ENCODE measurements around the gene MACROD1.

MACROD1 gene

GRCh38 chr11:64045700-64046099 is 120.2 kb downstream of the MACROD1 start:
- FAIRE-seq (no peak), DNase-seq (ENCODE audit: extremely low spot score, insufficient read length, low read depth) (no peak)

GRCh38 chr11:64044730-64045393 is 121.1 kb downstream of the MACROD1 start:
- DNase-seq (ENCODE audit: extremely low spot score, insufficient read length, low read depth) (no peak), FAIRE-seq (no peak)

GRCh38 chr11:64043545-64043944 is 122.4 kb downstream of the MACROD1 start:
- no peak for FAIRE-seq
- no peak for DNase-seq (ENCODE audit: extremely low spot score, insufficient read length, low read depth)

- DNase-seq (ENCODE audit: extremely low spot score, insufficient read length, low read depth): no peak
- FAIRE-seq: no peak
Observed at GRCh38 chr11:64042301-64042700, 123.6 kb downstream of the MACROD1 start.

GRCh38 chr11:64041846-64042245 is 124.1 kb downstream of the MACROD1 start:
- DNase-seq (ENCODE audit: extremely low spot score, insufficient read length, low read depth) (no peak), FAIRE-seq (no peak)

GRCh38 chr11:64040684-64041322 is 125.1 kb downstream of the MACROD1 start:
- no peak for DNase-seq (ENCODE audit: extremely low spot score, insufficient read length, low read depth)

GRCh38 chr11:64039012-64039665 is 126.8 kb downstream of the MACROD1 start:
- FAIRE-seq (no peak), DNase-seq (ENCODE audit: extremely low spot score, insufficient read length, low read depth) (no peak)

More at GRCh38 chr11:64040684-64041322, 125.1 kb downstream of the MACROD1 start:
- FAIRE-seq: no peak

- DNase-seq (ENCODE audit: extremely low spot score, insufficient read length, low read depth) (no peak), FAIRE-seq (no peak)
Observed at GRCh38 chr11:64038500-64038899, 127.4 kb downstream of the MACROD1 start.

- DNase-seq (ENCODE audit: extremely low spot score, insufficient read length, low read depth): no peak
- FAIRE-seq: no peak
Observed at GRCh38 chr11:64037027-64037634, 128.8 kb downstream of the MACROD1 start.

- no peak for FAIRE-seq
- DNase-seq (ENCODE audit: extremely low spot score, insufficient read length, low read depth): no peak
Observed at GRCh38 chr11:64036087-64037026, 129.6 kb downstream of the MACROD1 start.

- FAIRE-seq (no peak), DNase-seq (ENCODE audit: extremely low spot score, insufficient read length, low read depth) (no peak)
Observed at GRCh38 chr11:64035576-64035975, 130.3 kb downstream of the MACROD1 start, which contains the start of gene FLRT1. Gene FLRT1, plus strand, starts transcription at chr11:64035931. Its CDS starts 80,337 bp downstream, at chr11:64116268.

GRCh38 chr11:64035081-64035524 is 130.8 kb downstream of the MACROD1 start:
- FAIRE-seq: no peak
- no peak for DNase-seq (ENCODE audit: extremely low spot score, insufficient read length, low read depth)

GRCh38 chr11:64034411-64034811 is 131.5 kb downstream of the MACROD1 start:
- DNase-seq (ENCODE audit: extremely low spot score, insufficient read length, low read depth) (no peak), FAIRE-seq (no peak)

GRCh38 chr11:64032050-64032449 is 133.9 kb downstream of the MACROD1 start:
- FAIRE-seq: no peak

GRCh38 chr11:64031001-64031400 is 134.9 kb downstream of the MACROD1 start:
- FAIRE-seq: no peak
- DNase-seq (ENCODE audit: extremely low spot score, insufficient read length, low read depth): no peak

More at GRCh38 chr11:64032050-64032449, 133.9 kb downstream of the MACROD1 start:
- DNase-seq (ENCODE audit: extremely low spot score, insufficient read length, low read depth): no peak

GRCh38 chr11:64029773-64030172 is 136.1 kb downstream of the MACROD1 start:
- FAIRE-seq: no peak
- DNase-seq (ENCODE audit: extremely low spot score, insufficient read length, low read depth): no peak

- FAIRE-seq (no peak), DNase-seq (ENCODE audit: extremely low spot score, insufficient read length, low read depth) (no peak)
Observed at GRCh38 chr11:64028398-64029115, 137.4 kb downstream of the MACROD1 start.

GRCh38 chr11:64027651-64028397 is 138.1 kb downstream of the MACROD1 start:
- no peak for FAIRE-seq
- no peak for DNase-seq (ENCODE audit: extremely low spot score, insufficient read length, low read depth)

Measured in GM18507 (cell line).